ENCODE data around the gene PRKG1. TPM values are rescaled to one million over a fixed set of nuclear protein-coding genes. Genes with fewer than 3 reads are reported as not detected.

PRKG1 gene
- total and polyA plus RNA-seq, 2 experiments from 2014 or later: 18.2 to 21.1 TPM

- ATAC-seq (no peak), DNase-seq (ENCODE audit: low spot score) (no peak)
- H3K36me3 Mint-ChIP-seq (ENCODE audit: low read depth): no peaks in the 10 kb centered on the region
- no peaks in the 10 kb centered on the region for H3K27me3 Mint-ChIP-seq (ENCODE audit: insufficient read depth, low read depth, poor library complexity)
- Histone ChIP-seq H3F3A (replicated peaks; ENCODE audit: low read depth) (no peaks in the 10 kb centered on the region), H3K4me1 (ENCODE audit: insufficient read depth) (peaks cover 15% of the 10 kb centered on the region), H3K27ac (ENCODE audit: low read depth) (no peak overlapping the region), H2AFZ (no peak overlapping the region), H3K4me3 (no peak overlapping the region), H4K20me1 (replicated peaks; ENCODE audit: insufficient read depth) (no peaks in the 10 kb centered on the region), H3K27me3 (ENCODE audit: insufficient read depth) (no peaks in the 10 kb centered on the region), H3K36me3 (ENCODE audit: insufficient read depth) (no peaks in the 10 kb centered on the region), H3K9me2 (ENCODE audit: insufficient read depth) (no peaks in the 10 kb centered on the region), H3K79me2 (replicated peaks; ENCODE audit: insufficient read depth) (no peaks in the 10 kb centered on the region), H3K4me2 (no peak overlapping the region)
- H3K4me3 Mint-ChIP-seq: no peak overlapping the region
- no peak for TF ChIP-seq EZH2phosphoT487 (IDR thresholded peaks at IDR 0.05; ENCODE audit: unreplicated experiment)
- no peak for TF ChIP-seq ZNF462 (CRISPR knock-in tag; IDR thresholded peaks at IDR 0.05)
- TF ChIP-seq EZH2 (IDR thresholded peaks at IDR 0.05; ENCODE audit: low read depth, unreplicated experiment): no peak
- TF ChIP-seq STAT1 (IDR thresholded peaks at IDR 0.05; ENCODE audit: unreplicated experiment): no peak
- no peak for TF ChIP-seq ETS1 (IDR thresholded peaks at IDR 0.05)
- TF ChIP-seq NANOG (IDR thresholded peaks at IDR 0.05; ENCODE audit: borderline replicate concordance): no peak
- TF ChIP-seq REST (IDR thresholded peaks at IDR 0.05; ENCODE audit: unreplicated experiment): no peak
- no peak for TF ChIP-seq CREB1 (CRISPR knock-in tag; IDR thresholded peaks at IDR 0.05; ENCODE audit: low read depth)
- no peak for TF ChIP-seq JUNB (IDR thresholded peaks at IDR 0.05; ENCODE audit: unreplicated experiment)
- no peak for TF ChIP-seq CTCF (conservative IDR thresholded peaks at IDR 0.05; ENCODE audit: low read depth in 2 of 2)
- no peak for TF ChIP-seq POLR2AphosphoS5 (IDR thresholded peaks at IDR 0.05; ENCODE audit: low read depth)
- TF ChIP-seq ZNF114 (CRISPR knock-in tag; IDR thresholded peaks at IDR 0.05): no peak
- TF ChIP-seq ZNF331 (CRISPR knock-in tag; IDR thresholded peaks at IDR 0.05; ENCODE audit: low read depth): no peak
- H3K9me3 Mint-ChIP-seq: no peaks in the 10 kb centered on the region
- H3K27ac Mint-ChIP-seq: no peak overlapping the region
- peaks cover 22% of the 10 kb centered on the region; the same call in 2 of the 3 replicates for H3K4me1 Mint-ChIP-seq
These were observed 397.9 kb downstream of the PRKG1 start for GRCh38 chr10:51472154-51472553.

Measured in GM23338 (cell line).